ENCODE measurements around the gene INPP5J. TPM values are rescaled to one million over a fixed set of nuclear protein-coding genes. Genes with fewer than 3 reads are reported as not detected.
"Not testable (repeated sequence)": the region's sequence is repeated elsewhere in the genome, so short reads cannot be mapped to it uniquely, and the experiment has no call there.

INPP5J gene
- total RNA-seq, 1 experiment from 2014 or later: 6.2 TPM

DNA sequence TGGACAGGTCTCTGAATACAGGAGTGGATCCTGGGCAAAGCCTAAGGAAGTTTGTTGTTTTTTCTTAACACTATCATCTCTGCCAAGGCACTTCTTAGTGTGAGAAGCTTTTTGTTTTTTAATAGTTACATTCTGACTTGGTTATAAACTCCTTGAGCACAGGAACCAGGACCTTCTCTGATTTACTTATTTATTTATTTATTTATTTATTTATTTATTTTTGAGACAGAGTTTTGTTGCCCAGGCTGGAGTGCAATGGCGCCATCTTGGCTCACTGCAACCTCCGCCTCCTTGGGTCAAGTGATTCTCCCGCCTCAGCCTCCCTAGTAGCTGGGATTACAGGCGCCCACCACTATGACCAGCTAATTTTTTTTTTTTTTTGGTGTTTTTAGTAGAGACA is 48.2 kb downstream of the INPP5J start (continued):
- TF ChIP-seq IRF2 (CRISPR knock-in tag; IDR thresholded peaks at IDR 0.05; ENCODE audit: borderline replicate concordance, low read depth): no peak
- TF ChIP-seq, protein P1, sequence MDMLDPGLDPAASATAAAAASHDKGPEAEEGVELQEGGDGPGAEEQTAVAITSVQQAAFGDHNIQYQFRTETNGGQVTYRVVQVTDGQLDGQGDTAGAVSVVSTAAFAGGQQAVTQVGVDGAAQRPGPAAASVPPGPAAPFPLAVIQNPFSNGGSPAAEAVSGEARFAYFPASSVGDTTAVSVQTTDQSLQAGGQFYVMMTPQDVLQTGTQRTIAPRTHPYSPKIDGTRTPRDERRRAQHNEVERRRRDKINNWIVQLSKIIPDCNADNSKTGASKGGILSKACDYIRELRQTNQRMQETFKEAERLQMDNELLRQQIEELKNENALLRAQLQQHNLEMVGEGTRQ (CRISPR knock-in tag; IDR thresholded peaks at IDR 0.05): no peak
- no peak for TF ChIP-seq NFE2L1 (CRISPR knock-in tag; IDR thresholded peaks at IDR 0.05)
- no peak for TF ChIP-seq ZNF232 (CRISPR knock-in tag; IDR thresholded peaks at IDR 0.05)

DNA sequence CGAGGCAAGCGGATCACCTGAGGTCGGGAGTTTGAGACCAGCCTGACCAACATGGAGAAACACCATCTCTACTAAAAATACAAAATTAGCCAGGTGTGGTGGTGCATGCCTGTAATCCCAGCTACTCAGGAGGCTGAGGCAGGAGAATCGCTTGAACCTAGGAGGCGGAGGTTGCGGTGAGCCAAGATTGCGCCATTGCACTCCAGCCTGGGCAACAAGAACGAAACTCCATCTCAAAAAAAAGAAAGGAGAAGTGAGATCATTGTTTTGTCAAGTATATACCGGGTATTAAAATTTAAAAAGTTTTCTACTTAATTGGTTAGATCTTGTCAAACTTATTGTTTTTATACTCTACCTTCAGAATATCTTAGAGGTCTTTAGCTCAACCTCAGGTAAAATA is 49.0 kb downstream of the INPP5J start:
- CTCF ChIA-PET; DNase-seq (ENCODE audit: low spot score); H3K9me3 Mint-ChIP-seq; ATAC-seq; H3K36me3 Mint-ChIP-seq; H3K27ac Mint-ChIP-seq; POLR2A ChIA-PET; H3K27me3 Mint-ChIP-seq (ENCODE audit: low read depth); H3K4me3 Mint-ChIP-seq; H3K4me1 Mint-ChIP-seq: not testable (repeated sequence)

DNA sequence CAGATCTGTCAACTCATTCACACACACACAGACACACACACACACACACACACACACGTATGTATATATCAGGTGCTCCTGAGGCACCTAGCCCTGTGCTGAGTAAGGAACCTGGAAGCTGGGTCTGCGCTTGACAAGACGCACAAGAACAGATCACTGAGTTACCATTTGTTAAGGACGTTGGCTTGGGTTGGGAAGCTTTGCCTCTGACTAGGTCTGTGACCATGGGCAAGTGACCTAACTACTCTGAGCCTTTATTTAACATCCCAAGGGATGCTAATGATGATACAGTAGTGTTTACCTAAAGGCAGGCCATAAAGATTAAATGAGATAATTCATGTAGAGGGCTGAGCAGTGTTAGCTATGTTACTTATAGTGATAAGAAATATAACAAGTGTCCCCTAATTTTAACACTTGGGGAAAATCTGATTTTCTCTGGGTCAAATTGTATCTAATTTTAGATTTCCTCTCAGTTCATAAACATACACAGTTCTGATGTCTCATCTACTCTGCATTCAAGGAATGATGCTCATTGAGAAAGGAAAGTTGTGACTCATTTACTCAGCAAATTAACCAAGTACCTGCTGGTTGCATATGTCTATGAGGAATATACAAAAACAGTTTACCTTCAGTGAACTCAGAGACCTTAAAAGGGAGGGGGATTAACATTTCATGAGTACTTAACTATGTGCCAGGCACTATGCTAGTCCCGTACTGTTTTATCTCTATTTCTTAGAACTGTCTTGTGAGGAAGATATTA is 50.8 kb downstream of the INPP5J start:
- Mint-ChIP-seq H3K9me3 (no peaks in the 10 kb centered on the region), H3K27ac (no peak overlapping the region), H3K27me3 (ENCODE audit: low read depth) (no peaks in the 10 kb centered on the region), H3K4me3 (no peak overlapping the region), H3K36me3 (no peaks in the 10 kb centered on the region), H3K4me1 (0 out of 2 replicates have a peak, but pooled peaks cover 4% of the 10 kb centered on the region)
- DNase-seq (ENCODE audit: low spot score): no peak
- ChIA-PET POLR2A (no interaction called here), CTCF (no interaction called here)
- ATAC-seq: no peak
- TF ChIP-seq, protein P2, sequence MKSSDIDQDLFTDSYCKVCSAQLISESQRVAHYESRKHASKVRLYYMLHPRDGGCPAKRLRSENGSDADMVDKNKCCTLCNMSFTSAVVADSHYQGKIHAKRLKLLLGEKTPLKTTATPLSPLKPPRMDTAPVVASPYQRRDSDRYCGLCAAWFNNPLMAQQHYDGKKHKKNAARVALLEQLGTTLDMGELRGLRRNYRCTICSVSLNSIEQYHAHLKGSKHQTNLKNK (CRISPR knock-in tag; IDR thresholded peaks at IDR 0.05): no peak
- TF ChIP-seq, protein P3, sequence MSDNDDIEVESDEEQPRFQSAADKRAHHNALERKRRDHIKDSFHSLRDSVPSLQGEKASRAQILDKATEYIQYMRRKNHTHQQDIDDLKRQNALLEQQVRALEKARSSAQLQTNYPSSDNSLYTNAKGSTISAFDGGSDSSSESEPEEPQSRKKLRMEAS (CRISPR knock-in tag; IDR thresholded peaks at IDR 0.05): no peak
- no peak for TF ChIP-seq JAZF1 (CRISPR knock-in tag; IDR thresholded peaks at IDR 0.05)
- TF ChIP-seq SP1 (CRISPR knock-in tag; conservative IDR thresholded peaks at IDR 0.05): no peak
- no peak for TF ChIP-seq SMAD4 (CRISPR knock-in tag; IDR thresholded peaks at IDR 0.05)
- TF ChIP-seq CBFB (CRISPR knock-in tag; IDR thresholded peaks at IDR 0.05; ENCODE audit: low read depth): no peak
- TF ChIP-seq, protein P4, sequence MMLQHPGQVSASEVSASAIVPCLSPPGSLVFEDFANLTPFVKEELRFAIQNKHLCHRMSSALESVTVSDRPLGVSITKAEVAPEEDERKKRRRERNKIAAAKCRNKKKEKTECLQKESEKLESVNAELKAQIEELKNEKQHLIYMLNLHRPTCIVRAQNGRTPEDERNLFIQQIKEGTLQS (CRISPR knock-in tag; conservative IDR thresholded peaks at IDR 0.05): no peak
- TF ChIP-seq OVOL2 (CRISPR knock-in tag; IDR thresholded peaks at IDR 0.05; ENCODE audit: borderline replicate concordance): no peak
- TF ChIP-seq, protein P5, sequence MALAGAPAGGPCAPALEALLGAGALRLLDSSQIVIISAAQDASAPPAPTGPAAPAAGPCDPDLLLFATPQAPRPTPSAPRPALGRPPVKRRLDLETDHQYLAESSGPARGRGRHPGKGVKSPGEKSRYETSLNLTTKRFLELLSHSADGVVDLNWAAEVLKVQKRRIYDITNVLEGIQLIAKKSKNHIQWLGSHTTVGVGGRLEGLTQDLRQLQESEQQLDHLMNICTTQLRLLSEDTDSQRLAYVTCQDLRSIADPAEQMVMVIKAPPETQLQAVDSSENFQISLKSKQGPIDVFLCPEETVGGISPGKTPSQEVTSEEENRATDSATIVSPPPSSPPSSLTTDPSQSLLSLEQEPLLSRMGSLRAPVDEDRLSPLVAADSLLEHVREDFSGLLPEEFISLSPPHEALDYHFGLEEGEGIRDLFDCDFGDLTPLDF (CRISPR knock-in tag; IDR thresholded peaks at IDR 0.05): no peak
- TF ChIP-seq, protein P6, sequence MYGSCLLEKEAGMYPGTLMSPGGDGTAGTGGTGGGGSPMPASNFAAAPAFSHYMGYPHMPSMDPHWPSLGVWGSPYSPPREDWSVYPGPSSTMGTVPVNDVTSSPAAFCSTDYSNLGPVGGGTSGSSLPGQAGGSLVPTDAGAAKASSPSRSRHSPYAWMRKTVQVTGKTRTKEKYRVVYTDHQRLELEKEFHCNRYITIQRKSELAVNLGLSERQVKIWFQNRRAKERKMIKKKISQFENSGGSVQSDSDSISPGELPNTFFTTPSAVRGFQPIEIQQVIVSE (CRISPR knock-in tag; IDR thresholded peaks at IDR 0.05; ENCODE audit: borderline replicate concordance): no peak
- TF ChIP-seq CREB1 (CRISPR knock-in tag; IDR thresholded peaks at IDR 0.05): no peak
- TF ChIP-seq ATF1 (CRISPR knock-in tag; IDR thresholded peaks at IDR 0.05): no peak
- no peak for TF ChIP-seq NFATC4 (CRISPR knock-in tag; IDR thresholded peaks at IDR 0.05)
- TF ChIP-seq RORB (CRISPR knock-in tag; IDR thresholded peaks at IDR 0.05): no peak
- TF ChIP-seq, protein P7, sequence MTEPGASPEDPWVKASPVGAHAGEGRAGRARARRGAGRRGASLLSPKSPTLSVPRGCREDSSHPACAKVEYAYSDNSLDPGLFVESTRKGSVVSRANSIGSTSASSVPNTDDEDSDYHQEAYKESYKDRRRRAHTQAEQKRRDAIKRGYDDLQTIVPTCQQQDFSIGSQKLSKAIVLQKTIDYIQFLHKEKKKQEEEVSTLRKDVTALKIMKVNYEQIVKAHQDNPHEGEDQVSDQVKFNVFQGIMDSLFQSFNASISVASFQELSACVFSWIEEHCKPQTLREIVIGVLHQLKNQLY (CRISPR knock-in tag; IDR thresholded peaks at IDR 0.05): no peak
- no peak for TF ChIP-seq GRHL2 (CRISPR knock-in tag; IDR thresholded peaks at IDR 0.05; ENCODE audit: insufficient replicate concordance, severe bottlenecking)
- TF ChIP-seq ZNF396 (CRISPR knock-in tag; IDR thresholded peaks at IDR 0.05; ENCODE audit: borderline replicate concordance): no peak
- TF ChIP-seq, protein P8, sequence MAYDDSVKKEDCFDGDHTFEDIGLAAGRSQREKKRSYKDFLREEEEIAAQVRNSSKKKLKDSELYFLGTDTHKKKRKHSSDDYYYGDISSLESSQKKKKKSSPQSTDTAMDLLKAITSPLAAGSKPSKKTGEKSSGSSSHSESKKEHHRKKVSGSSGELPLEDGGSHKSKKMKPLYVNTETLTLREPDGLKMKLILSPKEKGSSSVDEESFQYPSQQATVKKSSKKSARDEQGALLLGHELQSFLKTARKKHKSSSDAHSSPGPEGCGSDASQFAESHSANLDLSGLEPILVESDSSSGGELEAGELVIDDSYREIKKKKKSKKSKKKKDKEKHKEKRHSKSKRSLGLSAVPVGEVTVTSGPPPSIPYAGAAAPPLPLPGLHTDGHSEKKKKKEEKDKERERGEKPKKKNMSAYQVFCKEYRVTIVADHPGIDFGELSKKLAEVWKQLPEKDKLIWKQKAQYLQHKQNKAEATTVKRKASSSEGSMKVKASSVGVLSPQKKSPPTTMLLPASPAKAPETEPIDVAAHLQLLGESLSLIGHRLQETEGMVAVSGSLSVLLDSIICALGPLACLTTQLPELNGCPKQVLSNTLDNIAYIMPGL (CRISPR knock-in tag; IDR thresholded peaks at IDR 0.05): no peak

Measured in WTC11 (cell line).